ENCODE measurements around the gene CARM1.
"Not testable (repeated sequence)": the region's sequence is repeated elsewhere in the genome, so short reads cannot be mapped to it uniquely, and the experiment has no call there.

The CARM1 gene

DNA sequence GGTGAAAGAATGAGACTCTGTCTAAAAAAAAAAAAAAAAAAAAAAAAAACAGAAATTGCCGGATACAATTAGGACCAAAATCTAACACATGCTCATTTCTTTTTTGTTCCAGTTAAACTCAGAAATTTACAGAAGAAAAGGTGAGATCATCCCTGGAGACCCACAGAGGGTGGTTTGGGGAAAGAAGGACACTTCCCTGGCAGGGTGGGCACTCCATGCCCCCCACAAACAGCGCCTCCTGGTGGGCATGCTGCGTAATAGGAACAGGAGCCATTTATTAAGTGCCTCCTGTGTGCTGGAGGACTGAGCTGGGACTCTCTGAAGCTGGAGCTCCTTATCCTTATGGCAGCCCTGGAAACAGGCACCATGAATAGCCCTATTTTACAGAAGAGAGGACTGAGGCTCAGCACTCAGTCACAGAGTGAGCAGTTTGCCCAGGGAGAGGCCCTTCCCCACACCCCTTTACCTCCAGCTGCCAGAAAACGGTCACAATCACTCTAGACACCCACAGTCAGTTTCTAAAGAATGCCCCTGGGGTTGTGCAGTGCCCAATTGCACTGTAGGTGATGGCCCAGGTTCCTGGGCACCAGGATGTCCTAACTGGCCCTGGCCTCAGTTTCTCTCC, 13.0 kb upstream of the CARM1 start:
- TF ChIP-seq POLR2A (IDR thresholded peaks at IDR 0.05; ENCODE audit: low read depth, low read length): no peak
- DNase-seq (ENCODE audit: insufficient read length, low spot score): no peak
- FAIRE-seq: no peak

DNA sequence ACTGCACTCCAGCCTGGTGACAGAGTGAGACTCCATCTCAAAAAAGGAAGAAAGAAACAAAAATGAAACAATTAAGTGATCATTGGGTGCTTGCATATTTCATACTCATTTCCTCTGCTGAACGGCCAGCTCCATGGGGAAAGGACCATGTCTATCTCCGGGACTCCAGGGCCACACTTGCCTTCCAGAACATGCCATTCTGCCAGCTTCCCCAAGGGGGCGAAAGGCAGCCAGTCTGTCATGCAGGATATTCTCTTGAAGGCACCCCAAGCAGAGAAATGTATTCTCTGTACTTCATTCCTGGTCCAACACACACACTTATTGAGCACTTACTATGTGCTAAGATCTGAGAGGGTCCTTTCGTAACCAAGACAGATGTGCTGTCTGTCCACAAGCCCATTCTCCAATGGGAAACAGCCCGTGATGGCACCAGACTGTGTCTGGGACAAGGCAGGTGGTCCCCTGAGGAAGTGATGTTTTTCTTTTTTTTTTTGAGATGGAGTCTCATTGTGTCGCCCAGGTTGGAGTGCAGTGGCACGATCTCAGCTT, 10.2 kb upstream of the CARM1 start:
- no peak for DNase-seq (ENCODE audit: insufficient read length, low spot score)
- TF ChIP-seq POLR2A (IDR thresholded peaks at IDR 0.05; ENCODE audit: low read depth, low read length): no peak
- no peak for FAIRE-seq

DNA sequence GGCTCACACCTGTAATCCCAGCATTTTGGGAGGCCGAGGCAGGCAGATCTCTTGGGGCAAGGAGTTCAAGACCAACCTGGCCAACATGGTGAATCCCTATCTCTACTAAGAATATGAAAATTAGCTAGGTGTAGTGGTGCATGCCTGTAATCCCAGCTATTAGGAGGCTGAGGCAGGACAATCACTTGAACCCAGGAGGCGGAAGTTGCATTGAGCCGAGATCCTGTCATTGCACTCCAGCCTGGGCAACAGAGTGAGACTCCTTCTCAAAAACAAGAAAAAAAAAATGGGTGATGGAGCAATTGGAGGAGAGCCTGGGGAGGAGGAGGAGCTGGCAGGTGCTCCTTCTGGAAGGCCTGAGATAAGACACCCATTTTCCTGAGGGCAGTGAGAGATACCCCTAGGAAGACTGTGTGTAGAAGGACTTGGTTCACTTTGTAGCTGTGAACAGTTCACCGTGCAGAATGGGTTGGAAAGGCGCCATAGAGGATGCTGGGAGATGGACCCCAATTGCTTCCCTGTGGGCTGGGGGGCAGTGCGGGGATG, 8.7 kb upstream of the CARM1 start:
- FAIRE-seq (no peak), DNase-seq (ENCODE audit: insufficient read length, low spot score) (no peak)
- TF ChIP-seq POLR2A (IDR thresholded peaks at IDR 0.05; ENCODE audit: low read depth, low read length): no peak

DNA sequence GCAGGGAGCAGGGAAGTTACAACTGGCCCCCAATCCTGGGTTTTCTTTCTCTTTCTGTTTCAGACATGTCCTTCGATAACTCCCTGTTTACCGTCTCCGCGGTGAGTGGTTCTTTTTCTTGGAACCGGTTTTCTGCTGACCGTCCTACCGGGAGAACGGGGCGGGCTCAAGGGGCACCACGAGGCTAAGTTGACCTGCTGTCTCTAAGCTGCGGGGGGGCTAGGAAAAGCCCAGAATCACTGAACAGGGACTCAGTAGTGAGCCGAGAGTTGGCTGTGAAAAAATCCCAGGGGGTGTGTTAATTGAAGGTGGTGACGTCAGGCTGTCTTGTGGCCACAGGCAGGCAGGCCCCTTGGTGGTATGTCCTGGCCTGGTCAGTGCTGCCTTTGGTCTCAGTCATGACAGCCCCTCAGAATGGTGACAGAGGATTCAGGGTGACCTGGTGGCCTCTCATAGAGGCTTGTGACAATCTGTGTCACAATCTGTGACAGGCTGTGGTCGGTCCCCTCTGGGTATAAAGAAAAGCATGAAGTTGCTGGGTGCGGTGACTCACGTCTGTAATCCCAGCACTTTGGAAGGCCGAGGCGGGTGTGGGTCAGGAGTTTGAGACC, 8.1 kb upstream of the CARM1 start:
- no peak for TF ChIP-seq POLR2A (IDR thresholded peaks at IDR 0.05; ENCODE audit: low read depth, low read length)
- DNase-seq (ENCODE audit: insufficient read length, low spot score) (no peak), FAIRE-seq (no peak)

DNA sequence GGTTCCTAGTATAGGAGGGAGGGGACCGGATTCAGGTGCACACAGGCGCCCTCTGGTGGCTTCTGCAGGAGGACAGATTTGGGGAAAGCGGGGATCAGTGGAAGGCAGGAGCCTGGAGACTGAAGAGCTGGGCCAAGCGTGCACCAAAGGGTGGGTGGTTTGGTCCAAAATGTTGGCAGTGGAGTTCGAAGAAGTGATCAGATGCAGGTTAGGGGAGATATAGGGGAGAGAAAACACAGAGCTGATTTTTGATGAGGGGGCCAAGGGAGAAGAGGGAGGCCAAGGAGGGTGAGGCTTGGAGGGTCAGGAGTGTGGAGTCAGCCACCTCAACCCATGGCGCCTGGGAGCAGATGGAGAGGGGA, 6.8 kb upstream of the CARM1 start:
- FAIRE-seq: no peak
- TF ChIP-seq POLR2A (IDR thresholded peaks at IDR 0.05; ENCODE audit: low read depth, low read length): no peak

DNA sequence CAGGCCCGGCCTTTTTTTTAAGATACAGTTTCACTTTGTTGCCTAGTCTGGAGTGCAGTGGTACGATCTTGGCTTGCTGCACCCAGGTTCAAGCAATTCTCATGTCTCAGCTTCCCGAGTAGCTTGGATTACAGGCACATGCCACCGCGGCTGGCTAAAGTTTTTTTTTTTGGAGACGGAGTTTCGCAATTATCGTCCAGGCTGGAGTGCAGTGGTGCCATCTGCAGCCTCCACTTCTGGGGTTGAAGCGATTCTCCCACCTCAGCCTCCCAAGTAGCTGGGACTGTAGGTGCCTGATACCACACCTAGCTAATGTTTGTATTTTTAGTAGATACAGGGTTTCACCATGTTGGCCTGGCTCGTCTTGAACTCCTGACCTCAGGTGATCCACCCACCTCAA, 4.9 kb upstream of the CARM1 start:
- no peak for TF ChIP-seq POLR2A (IDR thresholded peaks at IDR 0.05; ENCODE audit: low read depth, low read length)

More for the DNA sequence above, 6.8 kb upstream of the CARM1 start:
- DNase-seq (ENCODE audit: insufficient read length, low spot score): peak; percentile 89

DNA sequence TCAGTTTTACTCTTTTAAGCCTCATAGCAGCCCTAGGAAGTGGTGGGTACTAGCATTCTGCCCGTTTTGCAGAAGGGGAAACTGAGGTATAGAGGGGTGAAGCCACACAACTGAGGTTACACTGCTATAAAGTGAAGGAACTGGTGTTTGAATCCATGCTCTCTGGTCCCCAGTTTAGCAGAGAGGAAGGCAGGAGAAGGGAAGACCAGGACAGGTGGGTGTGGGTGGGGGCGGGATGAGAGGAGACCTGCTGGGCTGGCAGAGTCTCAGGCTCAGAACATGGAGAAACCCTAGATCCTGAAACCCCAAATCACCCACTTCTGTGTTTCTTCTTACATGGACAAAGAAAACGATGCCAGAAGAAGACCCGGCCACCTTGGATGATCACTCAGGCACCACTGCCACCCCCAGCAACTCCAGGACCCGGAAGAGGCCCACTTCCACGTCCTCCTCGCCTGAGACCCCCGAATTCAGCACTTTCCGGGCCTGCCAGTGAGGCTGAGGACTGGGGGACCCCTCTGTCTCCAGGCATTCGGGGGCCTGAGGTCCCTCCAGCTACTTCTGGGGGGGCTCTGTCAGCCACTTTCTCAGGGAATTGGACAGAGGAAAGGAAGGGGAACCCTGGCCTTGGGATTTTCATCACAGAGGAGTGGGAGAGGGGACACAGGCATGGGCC, 2.3 kb upstream of the CARM1 start:
- FAIRE-seq (no peak), DNase-seq (ENCODE audit: insufficient read length, low spot score) (no peak)
- TF ChIP-seq POLR2A (IDR thresholded peaks at IDR 0.05; ENCODE audit: low read depth, low read length): no peak

More for the DNA sequence above, 4.9 kb upstream of the CARM1 start:
- no peak for DNase-seq (ENCODE audit: insufficient read length, low spot score)
- FAIRE-seq: no peak

DNA sequence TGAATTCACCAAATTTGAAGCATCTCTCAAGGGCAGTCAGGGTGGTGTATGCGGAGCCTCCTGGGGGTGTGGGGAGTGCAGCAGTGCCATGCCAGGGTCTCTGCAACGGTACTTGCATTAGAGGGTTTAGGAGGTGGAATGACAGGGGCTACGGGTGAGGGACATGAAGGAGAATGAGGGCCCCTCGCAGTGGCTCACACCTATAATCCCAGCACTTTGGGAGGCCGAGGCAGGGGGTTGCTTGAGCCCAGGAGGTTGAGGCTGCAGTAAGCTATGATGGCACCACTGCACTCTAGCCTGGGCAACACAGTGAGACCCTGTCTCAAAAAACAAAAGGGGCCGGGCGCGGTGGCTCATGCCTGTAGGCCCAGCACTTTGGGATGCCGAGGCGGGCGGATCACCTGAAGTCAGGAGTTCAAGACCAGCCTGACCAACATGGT, 1.5 kb upstream of the CARM1 start:
- not testable (repeated sequence) for DNase-seq (ENCODE audit: insufficient read length, low spot score)

DNA sequence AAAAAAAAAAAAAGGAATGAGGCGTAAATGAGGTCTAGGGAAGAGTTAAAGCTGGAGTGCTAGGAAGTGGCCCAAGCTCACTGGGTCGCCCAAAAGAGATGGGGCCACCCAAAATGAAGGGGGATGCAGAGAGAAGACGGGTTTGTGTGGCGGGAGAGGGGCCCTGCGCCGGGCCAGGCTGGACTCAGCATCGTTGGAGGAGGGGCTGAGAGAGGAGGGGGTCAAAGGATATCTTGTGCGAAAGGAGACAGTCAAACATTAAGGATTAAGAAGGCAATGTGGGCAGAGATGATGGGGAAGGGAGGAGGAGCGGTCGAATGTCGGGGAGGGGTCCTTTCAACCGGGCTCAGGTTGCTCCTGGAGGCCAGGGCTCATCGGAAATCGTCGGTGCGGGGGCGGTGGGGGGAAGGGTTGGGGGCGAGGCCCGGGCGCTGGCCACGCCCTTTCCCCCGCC, 825 bp upstream of the CARM1 start:
- no peak for DNase-seq (ENCODE audit: insufficient read length, low spot score)
- FAIRE-seq: no peak
- 0 out of 2 replicates have a peak, but pooled peaks have one; percentile 19 for TF ChIP-seq POLR2A (IDR thresholded peaks at IDR 0.05; ENCODE audit: low read depth, low read length)

More for the DNA sequence above, 1.5 kb upstream of the CARM1 start:
- not testable (repeated sequence) for FAIRE-seq

DNA sequence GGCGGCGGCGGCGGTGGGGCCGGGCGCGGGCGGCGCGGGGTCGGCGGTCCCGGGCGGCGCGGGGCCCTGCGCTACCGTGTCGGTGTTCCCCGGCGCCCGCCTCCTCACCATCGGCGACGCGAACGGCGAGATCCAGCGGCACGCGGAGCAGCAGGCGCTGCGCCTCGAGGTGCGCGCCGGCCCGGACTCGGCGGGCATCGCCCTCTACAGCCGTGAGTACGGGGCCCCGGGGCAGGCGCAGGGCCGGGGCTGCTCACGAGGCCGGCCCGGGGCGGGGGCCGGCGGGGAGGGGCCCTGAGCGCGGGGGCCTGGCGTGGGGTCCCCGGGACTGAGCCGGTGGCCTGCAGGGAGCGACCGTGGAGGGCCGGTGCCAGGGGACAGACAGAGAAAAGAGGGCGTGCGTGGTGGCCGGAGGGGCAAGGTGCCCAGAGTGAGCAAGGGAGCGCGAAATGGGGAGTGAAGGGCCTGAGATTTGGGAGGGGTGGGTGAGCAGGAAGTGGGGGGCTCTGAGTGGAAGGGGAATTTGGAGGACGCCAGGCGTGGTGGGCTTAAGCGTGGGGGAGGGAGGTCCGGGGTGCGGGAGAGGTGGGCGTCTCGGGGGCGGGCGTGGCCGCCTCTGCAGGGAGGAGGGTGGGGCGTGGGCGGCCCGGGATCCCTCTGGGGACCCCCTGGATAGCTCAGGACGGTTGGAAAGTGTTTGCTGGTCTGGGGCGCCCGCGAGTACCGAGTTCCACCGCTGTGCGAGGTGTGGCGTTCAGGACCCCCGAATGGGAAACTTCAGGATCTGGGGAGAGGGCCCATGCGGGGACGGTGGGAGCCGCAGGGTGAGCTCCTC, 575 bp downstream of the CARM1 start:
- peak; percentile 51 for DNase-seq (ENCODE audit: insufficient read length, low spot score)
- no peak for FAIRE-seq
- TF ChIP-seq POLR2A (IDR thresholded peaks at IDR 0.05; ENCODE audit: low read depth, low read length): no peak

DNA sequence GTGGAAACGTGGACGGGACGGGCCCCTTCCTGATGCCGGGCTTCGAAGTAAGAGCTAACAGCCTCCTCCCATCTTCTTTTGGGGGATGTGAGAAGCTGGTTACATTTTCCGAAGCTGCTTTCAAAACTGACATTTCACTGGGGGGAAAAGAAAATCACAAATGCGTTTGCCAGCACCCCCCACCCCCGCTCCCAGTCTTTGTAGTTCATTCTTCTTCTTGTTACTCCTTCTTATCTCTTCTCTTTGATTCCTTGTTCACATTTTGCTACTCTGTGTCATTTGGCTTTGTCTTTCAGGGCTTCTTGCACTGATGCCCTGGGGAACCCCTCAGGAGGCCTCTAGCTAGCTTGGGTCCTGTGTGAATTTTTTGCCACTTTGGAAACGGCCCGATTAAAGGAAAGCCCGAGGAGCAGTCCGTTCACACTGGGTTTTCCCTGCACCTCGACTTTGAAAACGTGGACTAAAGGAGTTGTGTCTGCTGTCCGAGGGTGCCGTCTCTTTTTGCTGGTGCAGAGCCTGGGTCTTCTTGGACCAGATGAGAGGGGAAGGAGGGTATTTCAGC, 1.3 kb downstream of the CARM1 start:
- DNase-seq (ENCODE audit: insufficient read length, low spot score): no peak
- FAIRE-seq: no peak
- TF ChIP-seq POLR2A (IDR thresholded peaks at IDR 0.05; ENCODE audit: low read depth, low read length): no peak

DNA sequence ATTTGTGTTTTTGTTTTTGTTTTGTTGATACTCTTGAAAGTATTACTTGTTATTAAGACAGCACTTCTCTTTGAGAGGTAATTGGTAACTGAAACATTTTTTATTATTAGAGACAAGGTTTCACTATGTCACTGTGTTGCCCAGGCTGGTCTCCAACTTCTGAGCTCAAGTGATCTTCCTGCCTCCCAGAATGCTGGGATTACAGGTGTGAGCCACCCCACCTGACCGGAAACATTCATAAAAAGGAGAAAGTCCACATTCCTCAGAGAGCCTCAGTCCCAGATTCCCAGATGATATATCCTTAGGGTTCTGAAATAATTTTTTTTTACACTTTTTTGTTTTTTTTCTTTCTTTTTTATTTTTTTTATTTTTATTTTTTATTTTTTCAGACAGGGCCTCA, 2.7 kb downstream of the CARM1 start:
- TF ChIP-seq POLR2A (IDR thresholded peaks at IDR 0.05; ENCODE audit: low read depth, low read length): no peak
- FAIRE-seq (no peak), DNase-seq (ENCODE audit: insufficient read length, low spot score) (no peak)

All from H54 (cell line).